Measurements from ENCODE around the gene EGLN3.
"Not testable (repeated sequence)": the region's sequence is repeated elsewhere in the genome, so short reads cannot be mapped to it uniquely, and the experiment has no call there.

EGLN3 gene

GRCh38 chr14:33934938-33935337 is 15.9 kb downstream of the EGLN3 start:
- no peak for DNase-seq (ENCODE audit: low read depth)

GRCh38 chr14:33934043-33934750 is 16.7 kb downstream of the EGLN3 start:
- DNase-seq (ENCODE audit: low read depth) = no peak

- DNase-seq (ENCODE audit: low read depth) = no peak
These were observed 17.4 kb downstream of the EGLN3 start for GRCh38 chr14:33933386-33933933.

GRCh38 chr14:33932576-33933345 is 18.1 kb downstream of the EGLN3 start:
- DNase-seq (ENCODE audit: low read depth) = no peak

GRCh38 chr14:33932033-33932432 is 18.8 kb downstream of the EGLN3 start:
- no peak for DNase-seq (ENCODE audit: low read depth)

- DNase-seq (ENCODE audit: low read depth) = no peak
These were observed 19.4 kb downstream of the EGLN3 start for GRCh38 chr14:33931461-33931860.

- no peak for DNase-seq (ENCODE audit: low read depth)
These were observed 20.4 kb downstream of the EGLN3 start for GRCh38 chr14:33930439-33930838.

- no peak for DNase-seq (ENCODE audit: low read depth)
These were observed 21.0 kb downstream of the EGLN3 start for GRCh38 chr14:33929799-33930408.

GRCh38 chr14:33928895-33929294 is 22.0 kb downstream of the EGLN3 start:
- DNase-seq (ENCODE audit: low read depth) = no peak

- DNase-seq (ENCODE audit: low read depth) = no peak
These were observed 22.9 kb downstream of the EGLN3 start for GRCh38 chr14:33927944-33928343.

- DNase-seq (ENCODE audit: low read depth) = not testable (repeated sequence)
These were observed 23.9 kb downstream of the EGLN3 start for GRCh38 chr14:33926967-33927366.

- DNase-seq (ENCODE audit: low read depth) = no peak
These were observed 24.9 kb downstream of the EGLN3 start for GRCh38 chr14:33925946-33926345.

- no peak for DNase-seq (ENCODE audit: low read depth)
These were observed 25.6 kb downstream of the EGLN3 start for GRCh38 chr14:33925235-33925634.

GRCh38 chr14:33924566-33925100 is 26.2 kb downstream of the EGLN3 start:
- no peak for DNase-seq (ENCODE audit: low read depth)

GRCh38 chr14:33922125-33922524 is 28.7 kb downstream of the EGLN3 start:
- no peak for DNase-seq (ENCODE audit: low read depth)

- no peak for DNase-seq (ENCODE audit: low read depth)
These were observed 32.6 kb downstream of the EGLN3 start for GRCh38 chr14:33918256-33918655.

GRCh38 chr14:33917661-33918060 is 33.2 kb downstream of the EGLN3 start:
- no peak for DNase-seq (ENCODE audit: low read depth)

- no peak for DNase-seq (ENCODE audit: low read depth)
These were observed 34.0 kb downstream of the EGLN3 start for GRCh38 chr14:33916663-33917565.

GRCh38 chr14:33915682-33916081 is 35.2 kb downstream of the EGLN3 start:
- no peak for DNase-seq (ENCODE audit: low read depth)

GRCh38 chr14:33914676-33915516 is 36.0 kb downstream of the EGLN3 start:
- DNase-seq (ENCODE audit: low read depth) = no peak

GRCh38 chr14:33911046-33911445 is 39.8 kb downstream of the EGLN3 start:
- no peak for DNase-seq (ENCODE audit: low read depth)
